PC-3 (cell line): ENCODE measurements around the gene PPM1D. TPM values are rescaled to one million over a fixed set of nuclear protein-coding genes. Genes with fewer than 3 reads are reported as not detected.

ENCODE experiments used
- ATAC-seq: fragments of 200-7000 bp; cut with Tn5 transposase; 2 replicates; pipeline ENCODE4 v1.9.1; 2020; ENCODE audit warnings: mild to moderate bottlenecking, moderate library complexity
- BruUV-seq: library from RNA; stranded (reverse); fragments of 400-500 nt; replicated peaks from 2 replicates; lab custom pipeline; 2021; lab: Mats Ljungman, UMichigan
- CTCF ChIA-PET: fragments of 300-600 bp; sonication (Branson Sonifier 250); formaldehyde crosslinking; loops from one replicate; lab custom pipeline; 2022; ENCODE audit warnings: antibody characterized with exemption; lab: Charles Lee
- POLR2A ChIA-PET: fragments of 300-600 bp; sonication (Branson Sonifier 250); formaldehyde crosslinking; loops from one replicate; lab custom pipeline; 2022; ENCODE audit warnings: antibody characterized with exemption; ENCODE audit not compliant: unreplicated experiment; lab: Charles Lee
- DNase-seq: peaks from one replicate; pipeline ENCODE4 v3.0.0-alpha.2; 2015
- H2AFZ ChIP-seq: fragments of 300-600 bp; sonication (generic); 2 replicates; pipeline ENCODE4 v1.6.0; 2016; ENCODE audit warnings: antibody characterized with exemption, low read length
- H3F3A ChIP-seq: fragments of 300-600 bp; sonication (generic); one replicate; pipeline ENCODE4 v1.6.0; 2017; ENCODE audit warnings: antibody characterized with exemption, low read length, control low read depth, mild to moderate bottlenecking; ENCODE audit not compliant: unreplicated experiment
- H3K27ac ChIP-seq: fragments of 300-600 bp; sonication (generic); 2 replicates; pipeline ENCODE4 v1.5.1; 2016; ENCODE audit warnings: mild to moderate bottlenecking, low read length
- H3K27me3 ChIP-seq: fragments of 300-600 bp; sonication (generic); 2 replicates; pipeline ENCODE4 v1.6.1; 2016; ENCODE audit warnings: low read length, mixed read lengths
- H3K36me3 ChIP-seq: fragments of 300-600 bp; sonication (generic); 2 replicates; pipeline ENCODE4 v1.6.1; 2016; ENCODE audit warnings: low read depth, mixed run types, low read length, mixed read lengths
- H3K4me1 ChIP-seq: fragments of 300-600 bp; sonication (generic); 2 replicates; pipeline ENCODE4 v1.5.1; 2016; ENCODE audit warnings: low read length; ENCODE audit not compliant: insufficient read depth
- H3K4me2 ChIP-seq: fragments of 300-600 bp; sonication (generic); 2 replicates; pipeline ENCODE4 v1.6.0; 2016; ENCODE audit warnings: low read length
- H3K4me3 ChIP-seq: fragments of 300-600 bp; sonication (generic); 2 replicates; pipeline ENCODE4 v1.5.1; 2016; ENCODE audit warnings: mild to moderate bottlenecking, low read length, mixed read lengths
- H3K79me2 ChIP-seq: fragments of 300-600 bp; sonication (generic); 2 replicates; pipeline ENCODE4 v1.6.1; 2017; ENCODE audit warnings: low read length, mixed read lengths
- H3K9ac ChIP-seq: fragments of 300-600 bp; sonication (generic); 2 replicates; pipeline ENCODE4 v1.6.0; 2016; ENCODE audit warnings: mild to moderate bottlenecking, low read length
- H3K9me2 ChIP-seq: fragments of 300-600 bp; sonication (generic); replicated peaks from 2 replicates; pipeline ENCODE4 v1.6.1; 2016; ENCODE audit warnings: mixed run types, low read length, mixed read lengths
- H3K9me3 ChIP-seq: fragments of 300-600 bp; sonication (generic); 2 replicates; pipeline ENCODE4 v1.6.1; 2016; ENCODE audit warnings: low read length, mixed read lengths
- H4K20me1 ChIP-seq: fragments of 300-600 bp; sonication (generic); 2 replicates; pipeline ENCODE4 v1.6.1; 2016; ENCODE audit warnings: low read length, mixed read lengths
- CTCF ChIP-seq: fragments of 300-600 bp; sonication (generic); conservative IDR thresholded peaks from 2 replicates; pipeline ENCODE4 v1.5.1; 2017; ENCODE audit warnings: antibody characterized with exemption, low read depth, mild to moderate bottlenecking, low read length
- EZH2 ChIP-seq: fragments of 300-600 bp; sonication (generic); IDR thresholded peaks from one replicate; pipeline ENCODE4 v1.6.1; 2017; ENCODE audit warnings: antibody characterized with exemption, mild to moderate bottlenecking, low read length; ENCODE audit not compliant: unreplicated experiment
- EZH2phosphoT487 ChIP-seq: fragments of 300-600 bp; sonication (generic); IDR thresholded peaks from 2 replicates; pipeline ENCODE4 v1.6.1; 2018; ENCODE audit warnings: mild to moderate bottlenecking, antibody characterized with exemption, low read length, borderline replicate concordance
- intact Hi-C: fragments of 100-400 bp; cut with micrococcal nuclease; formaldehyde crosslinking; loops from 2 replicates; pipeline ENCODE4 v1.9.0; 2023
- total RNA-seq: library from RNA; depleted of rRNA; stranded (reverse); fragments of >200 nt; gene quantifications from 2 replicates; pipeline ENCODE4 v1.2.3, GENCODE V29; 2014

The PPM1D gene
- total RNA-seq, 1 experiment from 2014 or later, result 8.2 TPM

GRCh38 chr17:60583008-60583407 is 17.0 kb upstream of the PPM1D start:
- no peak overlapping the region for H3K4me3 ChIP-seq
- no peaks in the 10 kb centered on the region for H3K9me2 ChIP-seq
- ATAC-seq (no peak), DNase-seq (no peak)
- no peaks in the 10 kb centered on the region for H3K27me3 ChIP-seq
- no peaks in the 10 kb centered on the region for H3K9me3 ChIP-seq
- intact Hi-C loops, result no loop called here
- no peak overlapping the region for H3K9ac ChIP-seq
- no peak overlapping the region for H3K27ac ChIP-seq
- ChIA-PET POLR2A (interaction anchor here (0.7 kb wide), 1 partner anchor 66 kb away, joined by 14 read pairs; no protein-coding TSS in a partner anchor), CTCF (no interaction called here)
- TF ChIP-seq EZH2phosphoT487 (no peak), EZH2 (no peak), CTCF (no peak)
- no peaks in the 10 kb centered on the region for H4K20me1 ChIP-seq
- no peak overlapping the region for H3K4me2 ChIP-seq
- no peaks in the 10 kb centered on the region for H3K36me3 ChIP-seq
- H3K79me2 ChIP-seq, result no peaks in the 10 kb centered on the region
- H3K4me1 ChIP-seq, result no peaks in the 10 kb centered on the region
- H2AFZ ChIP-seq, result no peak overlapping the region
- BruUV-seq, result no TSS peak
- no peaks in the 10 kb centered on the region for H3F3A ChIP-seq

GRCh38 chr17:60585887-60586286 is 14.1 kb upstream of the PPM1D start:
- intact Hi-C loops, result no loop called here
- no peaks in the 10 kb centered on the region for H3K4me1 ChIP-seq
- no peaks in the 10 kb centered on the region for H3K9me3 ChIP-seq
- ATAC-seq (no peak), DNase-seq (no peak)
- no peak overlapping the region for H2AFZ ChIP-seq
- no peak for TF ChIP-seq EZH2
- no peak for TF ChIP-seq EZH2phosphoT487
- no peak for TF ChIP-seq CTCF
- no peak overlapping the region for H3K4me3 ChIP-seq
- H3K27me3 ChIP-seq, result no peaks in the 10 kb centered on the region
- no peak overlapping the region for H3K9ac ChIP-seq
- H3K9me2 ChIP-seq, result no peaks in the 10 kb centered on the region
- no peaks in the 10 kb centered on the region for H3K36me3 ChIP-seq
- no peaks in the 10 kb centered on the region for H3K79me2 ChIP-seq
- H4K20me1 ChIP-seq, result no peaks in the 10 kb centered on the region
- ChIA-PET POLR2A (no interaction called here), CTCF (interaction anchor here (1.3 kb wide), 1 partner anchor 8 kb away, joined by 3 read pairs; no protein-coding TSS in a partner anchor)
- H3K27ac ChIP-seq, result no peak overlapping the region
- no peak overlapping the region for H3K4me2 ChIP-seq
- H3F3A ChIP-seq, result no peaks in the 10 kb centered on the region
- BruUV-seq, result no TSS peak

- POLR2A ChIA-PET, result no interaction called here
- Histone ChIP-seq H3K9me2 (no peaks in the 10 kb centered on the region), H3K36me3 (no peaks in the 10 kb centered on the region), H4K20me1 (no peaks in the 10 kb centered on the region), H3K9ac (no peak overlapping the region), H3K27ac (no peak overlapping the region), H3K4me2 (no peak overlapping the region), H3K4me3 (no peak overlapping the region), H2AFZ (no peak overlapping the region), H3F3A (no peaks in the 10 kb centered on the region), H3K9me3 (no peaks in the 10 kb centered on the region), H3K4me1 (no peaks in the 10 kb centered on the region), H3K79me2 (no peaks in the 10 kb centered on the region), H3K27me3 (no peaks in the 10 kb centered on the region)
- BruUV-seq, result no TSS peak
- TF ChIP-seq EZH2phosphoT487 (no peak), CTCF (peak; percentile 52)
- CTCF ChIA-PET, result interaction anchor here (1.3 kb wide), 1 partner anchor 9 kb away, joined by 3 read pairs; no protein-coding TSS in a partner anchor
- DNase-seq (peak; percentile 35), ATAC-seq (peak; percentile 67; the same call in 1 of the 2 replicates)
- intact Hi-C loops, result no loop called here
These were observed 13.6 kb upstream of the PPM1D start for GRCh38 chr17:60586288-60586974.
